HepG2 (cell line): ENCODE measurements around the gene POLDIP3. TPM values are rescaled to one million over a fixed set of nuclear protein-coding genes. Genes with fewer than 3 reads are reported as not detected.
A peak's percentile ranks its signal among the peaks of the same experiment; 100 is the strongest.

Experiments
- ATAC-seq: fragments of 200-7000 bp; cut with Tn5 transposase; 3 replicates; pipeline ENCODE4 v1.9.1; 2020; ENCODE audit warnings: mild to moderate bottlenecking, moderate library complexity
- BruUV-seq: library from RNA; stranded (reverse); fragments of 400-500 nt; replicated peaks from 2 replicates; lab custom pipeline; 2021; lab: Mats Ljungman, UMichigan
- CTCF ChIA-PET: fragments of 300-600 bp; formaldehyde crosslinking; extraction: SDS; loops from one replicate; lab custom pipeline; 2021; ENCODE audit warnings: low total read pairs, inconsistent platforms, low intra/inter-chr PET ratio; lab: Yijun Ruan, JAX
- POLR2A ChIA-PET: fragments of 350-600 bp; sonication (Branson Sonifier 250); formaldehyde crosslinking; loops from one replicate; lab custom pipeline; 2020; ENCODE audit warnings: antibody characterized with exemption, inconsistent platforms; lab: Yijun Ruan, JAX
- DNase-seq: peaks from one replicate; pipeline ENCODE4 v3.0.0-alpha.2; 2015; ENCODE audit warnings: low spot score
- FAIRE-seq: peaks from 3 replicates; lab custom pipeline; 2011; peaks lifted over from hg19 to GRCh38; lab: Jason Lieb, UNC
- H2AFZ ChIP-seq: one replicate; pipeline ENCODE4 v1.6.1; 2011; ENCODE audit warnings: low read length, inconsistent platforms
- H3K27ac ChIP-seq: fragments of 300-600 bp; 3 replicates; pipeline ENCODE4 v1.8.0; 2011; ENCODE audit warnings: mixed run types, mild to moderate bottlenecking, mixed read lengths, low read length, inconsistent platforms; ENCODE audit not compliant: insufficient read depth; ENCODE audit errors: extremely low read length
- H3K27me3 ChIP-seq, 2 experiments: fragments of 200-600 bp in 1 of 2; 2 replicates in 1 of 2; 3 replicates in 1 of 2; pipeline versions ENCODE4 v1.6.0 to v1.8.0; 2011; ENCODE audit warnings: low read length in 2 of 2, mild to moderate bottlenecking in 2 of 2, moderate library complexity in 2 of 2, inconsistent platforms in 1 of 2; ENCODE audit not compliant: insufficient read depth in 2 of 2, control insufficient read depth in 1 of 2
- H3K36me3 ChIP-seq, 2 experiments: fragments of 200-600 bp in 1 of 2; replicated peaks in 1 of 2; 2 replicates in 1 of 2; 3 replicates in 1 of 2; pipeline versions ENCODE4 v1.5.1 to v1.8.0; 2011; ENCODE audit warnings: low read length in 2 of 2, inconsistent platforms in 1 of 2; ENCODE audit not compliant: insufficient read depth in 2 of 2, control insufficient read depth in 1 of 2
- H3K4me1 ChIP-seq: 2 replicates; pipeline ENCODE4 v1.5.1; 2012; ENCODE audit warnings: low read length, inconsistent platforms; ENCODE audit not compliant: insufficient read depth
- H3K4me2 ChIP-seq: 2 replicates; pipeline ENCODE4 v1.6.0; 2011; ENCODE audit warnings: low read depth, low read length, inconsistent platforms
- H3K4me3 ChIP-seq, 3 experiments: fragments of 200-600 bp in 1 of 3; sonication (generic), shearing (Covaris generic) in 1 of 3; replicated peaks in 1 of 3; 2 replicates each; pipeline ENCODE4 v1.5.1; 2011 to 2016; ENCODE audit warnings: low read length in 3 of 3, inconsistent platforms in 2 of 3, low read depth in 2 of 3, mild to moderate bottlenecking in 2 of 3, control low read depth in 1 of 3, mixed read lengths in 1 of 3; ENCODE audit not compliant: insufficient read depth in 1 of 3
- H3K79me2 ChIP-seq: one replicate; pipeline ENCODE4 v1.6.1; 2011; ENCODE audit warnings: low read length, inconsistent platforms; ENCODE audit not compliant: insufficient read depth
- H3K9ac ChIP-seq: 2 replicates; pipeline ENCODE4 v1.6.0; 2011; ENCODE audit warnings: mild to moderate bottlenecking, low read depth, low read length, inconsistent platforms; ENCODE audit not compliant: insufficient read depth
- H3K9me3 ChIP-seq: 2 replicates; pipeline ENCODE4 v1.5.1; 2012; ENCODE audit warnings: mild to moderate bottlenecking, low read length
- H4K20me1 ChIP-seq: 2 replicates; pipeline ENCODE4 v1.6.0; 2011; ENCODE audit warnings: inconsistent platforms, mild to moderate bottlenecking, low read length, moderate library complexity; ENCODE audit not compliant: insufficient read depth
- CHCHD3 ChIP-seq: sonication (generic); formaldehyde crosslinking; IDR thresholded peaks from 2 replicates; pipeline ENCODE4 v1.8.0; 2022; ENCODE audit warnings: mild to moderate bottlenecking, missing genetic modification reagents, moderate library complexity
- ELF3 ChIP-seq: IDR thresholded peaks from 2 replicates; pipeline ENCODE4 v1.6.1; 2016; ENCODE audit warnings: missing genetic modification reagents, missing compliant biosample characterization
- GATAD1 ChIP-seq: IDR thresholded peaks from 2 replicates; pipeline ENCODE4 v1.6.1; 2016; ENCODE audit warnings: missing genetic modification reagents, missing compliant biosample characterization
- HIVEP1 ChIP-seq: sonication (generic); formaldehyde crosslinking; IDR thresholded peaks from 2 replicates; pipeline ENCODE4 v1.4.0; 2020; ENCODE audit warnings: mild to moderate bottlenecking, missing genetic modification reagents
- LCORL ChIP-seq, 2 experiments: fragments of 450-650 bp in 1 of 2; sonication (generic) in 1 of 2; formaldehyde crosslinking in 1 of 2; IDR thresholded peaks; 2 replicates each; pipeline versions ENCODE4 v1.5.0 to v1.6.1; 2017 to 2020; ENCODE audit warnings: antibody characterized with exemption in 1 of 2, missing genetic modification reagents in 1 of 2
- NCOA1 ChIP-seq: sonication (generic); formaldehyde crosslinking; IDR thresholded peaks from 2 replicates; pipeline ENCODE4 v1.9.0; 2021; ENCODE audit warnings: missing genetic modification reagents
- NFKBIZ ChIP-seq: IDR thresholded peaks from 2 replicates; pipeline ENCODE4 v1.6.1; 2018; ENCODE audit warnings: missing genetic modification reagents, missing compliant biosample characterization
- RARA ChIP-seq: IDR thresholded peaks from 2 replicates; pipeline ENCODE4 v1.6.1; 2016; ENCODE audit warnings: missing genetic modification reagents, missing compliant biosample characterization
- REXO4 ChIP-seq: sonication (generic); formaldehyde crosslinking; IDR thresholded peaks from 2 replicates; pipeline ENCODE4 v1.8.0; 2022; ENCODE audit warnings: missing genetic modification reagents, mild to moderate bottlenecking, borderline replicate concordance
- SKI ChIP-seq: fragments of 450-650 bp; IDR thresholded peaks from one replicate; pipeline ENCODE4 v1.6.1; 2018; ENCODE audit warnings: mild to moderate bottlenecking; ENCODE audit not compliant: partially characterized antibody
- SNAI1 ChIP-seq: sonication (generic); formaldehyde crosslinking; IDR thresholded peaks from 2 replicates; pipeline ENCODE4 v1.5.0; 2020; ENCODE audit warnings: mild to moderate bottlenecking, missing genetic modification reagents, borderline replicate concordance
- SOX6 ChIP-seq, 2 experiments: fragments of 450-650 bp in 1 of 2; sonication (generic) in 1 of 2; formaldehyde crosslinking in 1 of 2; IDR thresholded peaks; 2 replicates each; pipeline versions ENCODE4 v1.4.0 to v1.6.1; 2017 to 2020; ENCODE audit warnings: antibody characterized with exemption in 1 of 2, mild to moderate bottlenecking in 1 of 2, missing genetic modification reagents in 1 of 2
- SRSF1 ChIP-seq: fragments of 200-400 bp; formaldehyde crosslinking; optimal IDR thresholded peaks from 2 replicates; pipeline ENCODE3; 2017; ENCODE audit warnings: mild to moderate bottlenecking, low read depth, low read length, moderate library complexity
- ZNF343 ChIP-seq: sonication (generic); formaldehyde crosslinking; IDR thresholded peaks from 2 replicates; pipeline ENCODE4 v1.4.0; 2020; ENCODE audit warnings: mild to moderate bottlenecking, missing genetic modification reagents
- ZNF501 ChIP-seq: sonication (generic); formaldehyde crosslinking; IDR thresholded peaks from 2 replicates; pipeline ENCODE4 v1.5.1; 2020; ENCODE audit warnings: mild to moderate bottlenecking, moderate library complexity, missing genetic modification reagents
- WGBS: methylation state at CpG from one replicate; pipeline ENCODE4 v1.1.6; 2017; ENCODE audit warnings: low lambda C conversion rate; 5-methylcytosine and 5-hydroxymethylcytosine counted together
- in situ Hi-C: cut with HindIII; loops from 2 replicates; pipeline ENCODE4 v1.10.0; 2017; ENCODE audit warnings: low pct_unique_long_range_greater_than_20kb; ENCODE audit not compliant: extremely low pct_ligation_motif_present
- intact Hi-C: fragments of 100-400 bp; cut with micrococcal nuclease; formaldehyde crosslinking; loops from one replicate; pipeline ENCODE4 v1.10.0; 2022; ENCODE audit not compliant: unreplicated experiment
- polyA plus RNA-seq, 8 experiments: library from polyadenylated mRNA; depleted of rRNA in 3 of 8; stranded (reverse) in 7 of 8; unstranded in 1 of 8; fragments of >200 nt; fragmentation: Illumina TruSeq in 4 of 8; extraction: Trizol in 4 of 8; gene quantifications; 2 replicates each; pipeline versions ENCODE4 v1.2.1 to v1.2.3, GENCODE V29; 2011 to 2016; ENCODE audit warnings: low read depth in 4 of 8, missing spikeins in 1 of 8, mixed read lengths in 1 of 8; ENCODE audit not compliant: insufficient read depth in 1 of 8
- total RNA-seq, 5 experiments: library from RNA; depleted of rRNA; stranded (reverse); fragments of >200 nt; fragmentation: Illumina TruSeq; extraction: Trizol; gene quantifications; 2 replicates each; pipeline ENCODE4 v1.2.3, GENCODE V29; 2016; ENCODE audit warnings: low read depth in 1 of 5
- TF ChIP-seq, protein P1 (sequence below): sonication (generic); formaldehyde crosslinking; IDR thresholded peaks from 2 replicates; pipeline ENCODE4 v1.5.1; 2020; ENCODE audit warnings: mild to moderate bottlenecking, missing genetic modification reagents, moderate library complexity

POLDIP3 gene
- total and polyA plus RNA-seq, 2 of the 13 experiments (the other 11 are each of a cell fraction or from before 2014, with no cell fraction given), result 45.8 to 47.4 TPM

DNA sequence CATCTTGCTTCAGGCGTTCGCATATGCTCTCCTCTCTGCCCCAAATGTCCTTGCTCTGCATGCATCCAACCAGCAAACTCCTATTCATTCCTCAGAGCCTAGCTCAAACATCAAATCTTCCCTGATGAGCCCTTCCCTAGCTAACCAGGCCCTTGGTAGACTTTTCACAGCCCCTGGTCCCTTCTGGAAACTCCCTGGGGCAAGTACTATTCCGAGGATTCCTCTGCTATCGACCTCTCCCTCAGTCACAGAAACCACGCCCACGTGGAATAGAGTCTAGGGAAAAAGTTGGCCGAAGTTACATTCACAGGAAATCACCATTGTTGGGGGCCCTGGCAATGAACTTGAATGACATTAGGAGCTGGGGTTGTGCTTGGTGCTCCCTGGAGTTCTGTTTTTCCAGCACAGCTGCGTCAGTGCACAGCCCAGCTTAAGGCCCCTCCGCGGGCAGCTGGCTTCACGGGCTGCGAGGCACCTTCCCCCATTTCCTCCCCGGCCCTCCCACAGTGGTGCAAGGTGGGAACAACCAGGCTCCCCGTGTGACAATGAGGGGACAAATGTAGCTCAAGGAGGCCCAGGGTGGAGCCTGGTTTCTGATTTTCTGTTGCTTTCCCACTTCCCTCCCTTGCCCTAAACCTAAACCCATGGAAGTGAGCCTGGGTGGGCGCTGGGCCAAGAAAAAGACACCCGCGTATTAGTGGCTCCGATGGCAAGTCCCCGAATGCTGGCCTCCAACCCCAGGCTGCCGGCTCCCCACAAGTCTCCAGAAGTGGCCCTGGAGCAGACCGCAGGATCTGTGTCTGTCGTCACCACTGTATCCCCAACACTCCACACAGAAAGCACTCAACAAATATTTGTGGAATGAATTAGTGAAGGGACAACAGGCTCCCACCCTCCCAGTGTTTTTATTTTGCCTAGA, 30.0 kb upstream of the POLDIP3 start (continued):
- TF ChIP-seq ELF3 (CRISPR knock-in tag) (0 out of 2 replicates have a peak, but pooled peaks have one; percentile 22), SOX6 (IDR thresholded peaks at IDR 0.05) (no peak), SOX6 (CRISPR knock-in tag; IDR thresholded peaks at IDR 0.05) (peak; percentile 68), HIVEP1 (peak; percentile 16; the same call in 1 of the 2 replicates), NFKBIZ (CRISPR knock-in tag) (no peak), RARA (CRISPR knock-in tag) (peak; percentile 71), GATAD1 (no peak), SKI (peak; percentile 57), ZNF343 (CRISPR knock-in tag) (0 out of 2 replicates have a peak, but pooled peaks have one; percentile 14)
- TF ChIP-seq, all 625 proteins: peak for 44

DNA sequence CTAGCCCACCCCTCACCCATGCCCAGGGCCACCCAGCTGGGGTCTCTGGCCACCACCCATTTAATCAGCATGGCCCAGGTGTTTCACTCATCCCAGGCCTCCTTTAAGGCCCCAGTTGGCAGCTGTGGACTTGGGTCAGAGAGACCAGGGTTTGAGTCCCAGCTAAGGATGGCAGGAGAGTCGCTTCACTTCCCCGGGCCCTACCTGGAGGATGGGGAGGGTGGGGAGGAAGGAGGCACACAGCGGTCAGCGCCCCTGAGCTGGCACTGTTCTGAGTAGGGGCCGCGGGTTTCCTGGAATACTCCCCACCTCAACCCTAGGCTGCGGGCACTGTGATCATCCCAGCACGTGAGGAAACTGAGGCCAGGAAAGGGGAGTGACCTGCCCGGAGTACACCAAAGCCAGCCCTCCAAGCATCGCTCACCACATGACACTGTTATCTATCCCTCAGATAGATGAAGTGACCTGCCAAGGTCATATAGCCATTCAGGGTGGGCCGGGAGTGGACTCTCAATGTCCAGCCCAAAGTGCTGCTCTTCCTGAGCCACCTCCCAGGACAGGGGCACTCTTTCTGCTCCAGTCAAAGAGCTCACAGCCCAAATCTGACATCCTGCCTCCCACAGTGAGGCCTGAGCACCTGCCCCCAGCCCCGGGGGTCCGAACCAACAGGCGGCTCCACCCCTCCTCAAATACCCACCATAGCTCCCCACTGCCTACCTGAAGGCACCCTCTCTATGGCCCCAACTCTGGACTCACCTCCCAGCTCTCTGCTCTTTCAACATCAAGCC, 29.1 kb upstream of the POLDIP3 start:
- Histone ChIP-seq H3K4me2 (peak overlapping the region; percentile 96), H3K4me1 (peaks cover 94% of the 10 kb centered on the region), H4K20me1 (peaks cover 17% of the 10 kb centered on the region; the same call in 1 of the 2 replicates), H3K9ac (peak overlapping the region; percentile 98), H3K9me3 (no peaks in the 10 kb centered on the region), H3K4me3 (peak overlapping the region in 1 of 3 experiments; percentile 100; a peak in 2 of 6 replicates), H3K36me3 (no peaks in the 10 kb centered on the region; a peak in 2 of 5 replicates), H3K27me3 (no peaks in the 10 kb centered on the region; a peak in 1 of 5 replicates), H3K27ac (peak overlapping the region; percentile 88), H3K79me2 (peaks cover 87% of the 10 kb centered on the region), H2AFZ (no peak overlapping the region)
- no TSS peak for BruUV-seq
- in situ Hi-C loops (no loop called here), intact Hi-C loops (loop anchor here (10.0 kb wide), 2 partner anchors 161 to 211 kb away; partner anchors contain the start of gene ARFGAP3)
- ChIA-PET CTCF (no interaction called here), POLR2A (interaction anchor here (0.7 to 4.9 kb wide), 6 partner anchors 11 to 44 kb away, joined by 3 to 54 read pairs (median 10); partner anchors contain the start of gene POLDIP3)
- no peak for FAIRE-seq
- ATAC-seq, result no peak
- WGBS, result 78% methylated on average over 3 of the region's 14 CpGs
- DNase-seq, result no peak
- TF ChIP-seq LCORL (IDR thresholded peaks at IDR 0.05) (no peak), LCORL (CRISPR knock-in tag; IDR thresholded peaks at IDR 0.05) (no peak), CHCHD3 (no peak), ZNF501 (CRISPR knock-in tag) (no peak), NCOA1 (CRISPR knock-in tag) (no peak), REXO4 (no peak), SRSF1 (no peak), SNAI1 (CRISPR knock-in tag) (no peak)
- TF ChIP-seq, protein P1, sequence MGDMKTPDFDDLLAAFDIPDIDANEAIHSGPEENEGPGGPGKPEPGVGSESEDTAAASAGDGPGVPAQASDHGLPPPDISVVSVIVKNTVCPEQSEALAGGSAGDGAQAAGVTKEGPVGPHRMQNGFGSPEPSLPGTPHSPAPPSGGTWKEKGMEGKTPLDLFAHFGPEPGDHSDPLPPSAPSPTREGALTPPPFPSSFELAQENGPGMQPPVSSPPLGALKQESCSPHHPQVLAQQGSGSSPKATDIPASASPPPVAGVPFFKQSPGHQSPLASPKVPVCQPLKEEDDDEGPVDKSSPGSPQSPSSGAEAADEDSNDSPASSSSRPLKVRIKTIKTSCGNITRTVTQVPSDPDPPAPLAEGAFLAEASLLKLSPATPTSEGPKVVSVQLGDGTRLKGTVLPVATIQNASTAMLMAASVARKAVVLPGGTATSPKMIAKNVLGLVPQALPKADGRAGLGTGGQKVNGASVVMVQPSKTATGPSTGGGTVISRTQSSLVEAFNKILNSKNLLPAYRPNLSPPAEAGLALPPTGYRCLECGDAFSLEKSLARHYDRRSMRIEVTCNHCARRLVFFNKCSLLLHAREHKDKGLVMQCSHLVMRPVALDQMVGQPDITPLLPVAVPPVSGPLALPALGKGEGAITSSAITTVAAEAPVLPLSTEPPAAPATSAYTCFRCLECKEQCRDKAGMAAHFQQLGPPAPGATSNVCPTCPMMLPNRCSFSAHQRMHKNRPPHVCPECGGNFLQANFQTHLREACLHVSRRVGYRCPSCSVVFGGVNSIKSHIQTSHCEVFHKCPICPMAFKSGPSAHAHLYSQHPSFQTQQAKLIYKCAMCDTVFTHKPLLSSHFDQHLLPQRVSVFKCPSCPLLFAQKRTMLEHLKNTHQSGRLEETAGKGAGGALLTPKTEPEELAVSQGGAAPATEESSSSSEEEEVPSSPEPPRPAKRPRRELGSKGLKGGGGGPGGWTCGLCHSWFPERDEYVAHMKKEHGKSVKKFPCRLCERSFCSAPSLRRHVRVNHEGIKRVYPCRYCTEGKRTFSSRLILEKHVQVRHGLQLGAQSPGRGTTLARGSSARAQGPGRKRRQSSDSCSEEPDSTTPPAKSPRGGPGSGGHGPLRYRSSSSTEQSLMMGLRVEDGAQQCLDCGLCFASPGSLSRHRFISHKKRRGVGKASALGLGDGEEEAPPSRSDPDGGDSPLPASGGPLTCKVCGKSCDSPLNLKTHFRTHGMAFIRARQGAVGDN, result peak; percentile 57
